SK-N-SH (cell line): ENCODE data around the gene MAPK12. TPM values are rescaled to one million over a fixed set of nuclear protein-coding genes. Genes with fewer than 3 reads are reported as not detected.

Source experiments
- CTCF ChIA-PET: fragments of 300-600, 350-600 bp; formaldehyde crosslinking; extraction: SDS; loops from one replicate; lab custom pipeline; 2021; lab: Yijun Ruan, JAX
- POLR2A ChIA-PET: fragments of 350-600 bp; sonication (Branson Sonifier 250); formaldehyde crosslinking; extraction: SDS; loops from one replicate; lab custom pipeline; 2020; ENCODE audit warnings: antibody characterized with exemption, inconsistent platforms; lab: Yijun Ruan, JAX
- DNase-seq: peaks from one replicate; pipeline ENCODE4 v3.0.0; 2012
- H2AFZ ChIP-seq: fragments of 200-600 bp; sonication (generic); 2 replicates; pipeline ENCODE4 v1.8.1; 2016; ENCODE audit warnings: antibody characterized with exemption, mild to moderate bottlenecking, low read depth
- H3F3A ChIP-seq: fragments of 200-600 bp; sonication (generic); replicated peaks from 2 replicates; pipeline ENCODE3; 2016; ENCODE audit warnings: antibody characterized with exemption, mild to moderate bottlenecking; ENCODE audit not compliant: insufficient read depth
- H3K27ac ChIP-seq, 2 experiments: fragments of 200-500 bp in 1 of 2; fragments of 200-600 bp in 1 of 2; sonication (Bioruptor generic) in 1 of 2; sonication (generic), shearing (Covaris generic) in 1 of 2; 2 replicates each; pipeline versions ENCODE4 v1.5.1 to v1.6.1; 2014 to 2016; ENCODE audit warnings: low read depth in 2 of 2, inconsistent platforms in 1 of 2, low read length in 1 of 2, mild to moderate bottlenecking in 1 of 2, mixed read lengths in 1 of 2
- H3K27me3 ChIP-seq: fragments of 200-600 bp; sonication (generic), shearing (Covaris generic); 2 replicates; pipeline ENCODE4 v1.6.1; 2016; ENCODE audit warnings: mixed run types; ENCODE audit not compliant: insufficient read depth
- H3K36me3 ChIP-seq, 2 experiments: fragments of 200-500 bp in 1 of 2; fragments of 200-600 bp in 1 of 2; sonication (Bioruptor generic) in 1 of 2; sonication (generic) in 1 of 2; replicated peaks in 1 of 2; 2 replicates each; pipeline versions ENCODE3 to v1.5.1; 2014 to 2016; ENCODE audit warnings: low read length in 1 of 2, mild to moderate bottlenecking in 1 of 2; ENCODE audit not compliant: insufficient read depth in 2 of 2, control insufficient read depth in 1 of 2
- H3K4me1 ChIP-seq, 2 experiments: fragments of 200-500 bp in 1 of 2; fragments of 200-600 bp in 1 of 2; sonication (Bioruptor generic) in 1 of 2; sonication (generic), shearing (Covaris generic) in 1 of 2; 2 replicates each; pipeline versions ENCODE4 v1.5.1 to v1.6.1; 2014 to 2016; ENCODE audit warnings: low read depth in 1 of 2, low read length in 1 of 2, mixed run types in 1 of 2; ENCODE audit not compliant: insufficient read depth in 2 of 2, control insufficient read depth in 1 of 2
- H3K4me2 ChIP-seq: fragments of 200-600 bp; sonication (generic), shearing (Covaris generic); 2 replicates; pipeline ENCODE4 v1.6.1; 2017; ENCODE audit warnings: mixed run types
- H3K4me3 ChIP-seq, 2 experiments: fragments of 200-500 bp in 1 of 2; fragments of 200-600 bp in 1 of 2; sonication (Bioruptor generic) in 1 of 2; sonication (generic), shearing (Covaris generic) in 1 of 2; 2 replicates each; pipeline versions ENCODE4 v1.5.1 to v1.8.1; 2014 to 2016; ENCODE audit warnings: low read depth in 2 of 2, inconsistent platforms in 1 of 2, low read length in 1 of 2, mild to moderate bottlenecking in 1 of 2, mixed read lengths in 1 of 2, moderate library complexity in 1 of 2
- H3K79me2 ChIP-seq: fragments of 200-600 bp; sonication (generic); 2 replicates; pipeline ENCODE4 v1.8.1; 2017; ENCODE audit warnings: mild to moderate bottlenecking; ENCODE audit not compliant: insufficient read depth
- H3K9ac ChIP-seq: fragments of 200-600 bp; sonication (generic); 2 replicates; pipeline ENCODE4 v1.6.1; 2017; ENCODE audit warnings: mixed run types
- H3K9me2 ChIP-seq: fragments of 200-600 bp; sonication (generic); 2 replicates; pipeline ENCODE4 v1.6.1; 2017; ENCODE audit warnings: mixed run types
- H3K9me3 ChIP-seq: fragments of 200-600 bp; sonication (generic); 2 replicates; pipeline ENCODE4 v1.6.1; 2017; ENCODE audit warnings: mixed run types, mild to moderate bottlenecking, moderate library complexity
- H4K20me1 ChIP-seq: fragments of 200-600 bp; sonication (generic); 2 replicates; pipeline ENCODE4 v1.6.1; 2017; ENCODE audit warnings: mild to moderate bottlenecking, mixed run types; ENCODE audit not compliant: insufficient read depth
- CHD2 ChIP-seq: fragments of 150-350 bp; IDR thresholded peaks from 2 replicates; pipeline ENCODE4 v1.6.1; 2018; ENCODE audit warnings: low read length; ENCODE audit not compliant: partially characterized antibody
- ELF1 ChIP-seq: IDR thresholded peaks from 2 replicates; pipeline ENCODE4 v1.4.0; 2012
- EP300 ChIP-seq, 2 experiments: IDR thresholded peaks; 2 replicates each; pipeline versions ENCODE4 v1.4.0 to v1.6.1; 2012; ENCODE audit warnings: borderline replicate concordance in 1 of 2, low read depth in 1 of 2, low read length in 1 of 2
- FOSL2 ChIP-seq: IDR thresholded peaks from 2 replicates; pipeline ENCODE4 v1.4.0; 2012; ENCODE audit warnings: low read depth, mild to moderate bottlenecking, moderate library complexity, borderline replicate concordance
- FOXJ3 ChIP-seq: sonication (generic); formaldehyde crosslinking; IDR thresholded peaks from 2 replicates; pipeline ENCODE4 v1.5.1; 2020; ENCODE audit warnings: mild to moderate bottlenecking, missing genetic modification reagents
- IRF3 ChIP-seq: fragments of 150-350 bp; IDR thresholded peaks from 2 replicates; pipeline ENCODE4 v1.6.1; 2016; ENCODE audit warnings: mild to moderate bottlenecking, low read depth, low read length
- MXI1 ChIP-seq: IDR thresholded peaks from 2 replicates; pipeline ENCODE4 v1.6.1; 2012; ENCODE audit warnings: mild to moderate bottlenecking, low read depth, low read length, improper control_type of control experiment
- NFIC ChIP-seq: IDR thresholded peaks from 2 replicates; pipeline ENCODE4 v1.4.0; 2012; ENCODE audit warnings: borderline replicate concordance
- PBX3 ChIP-seq: IDR thresholded peaks from 2 replicates; pipeline ENCODE4; 2012
- RAD21 ChIP-seq: IDR thresholded peaks from 2 replicates; pipeline ENCODE4 v1.6.1; 2012; ENCODE audit warnings: mild to moderate bottlenecking, low read length
- RCOR1 ChIP-seq: fragments of 150-350 bp; IDR thresholded peaks from 2 replicates; pipeline ENCODE4 v1.6.1; 2017; ENCODE audit warnings: antibody characterized with exemption, low read length
- RFX5 ChIP-seq: IDR thresholded peaks from 2 replicates; pipeline ENCODE4 v1.6.1; 2012; ENCODE audit warnings: mild to moderate bottlenecking, improper control_type of control experiment, low read length
- SMC3 ChIP-seq: IDR thresholded peaks from 2 replicates; pipeline ENCODE4 v1.6.1; 2012; ENCODE audit warnings: low read depth, low read length, improper control_type of control experiment
- TEAD4 ChIP-seq: IDR thresholded peaks from 2 replicates; pipeline ENCODE4 v1.4.0; 2012; ENCODE audit warnings: mild to moderate bottlenecking, borderline replicate concordance; ENCODE audit not compliant: insufficient read depth
- YY1 ChIP-seq: IDR thresholded peaks from 2 replicates; pipeline ENCODE4 v1.4.0; 2012; ENCODE audit warnings: low read depth, mild to moderate bottlenecking
- WGBS: methylation state at CpG from one replicate; pipeline ENCODE4 v1.1.6; 2017; ENCODE audit warnings: low lambda C conversion rate; 5-methylcytosine and 5-hydroxymethylcytosine counted together
- polyA plus RNA-seq, 3 experiments: library from polyadenylated mRNA; depleted of rRNA; stranded (reverse); fragments of >200 nt; gene quantifications; 2 replicates each; pipeline ENCODE4 v1.2.3, GENCODE V29; 2012
- TF ChIP-seq, protein P1 (sequence below): IDR thresholded peaks from 2 replicates; pipeline ENCODE4 v1.4.0; 2012; ENCODE audit warnings: low read depth, borderline replicate concordance
- TF ChIP-seq, protein P2 (sequence below): IDR thresholded peaks from 2 replicates; pipeline ENCODE4 v1.4.0; 2012; ENCODE audit warnings: low read depth, borderline replicate concordance
- TF ChIP-seq, protein P3 (sequence below): IDR thresholded peaks from 2 replicates; pipeline ENCODE4 v1.4.0; 2012; ENCODE audit warnings: low read depth

Gene MAPK12
- polyA plus RNA-seq (2012; rRNA removed): 118 TPM in 2 replicates
- 43.8 and 58.3 TPM in 2 replicates for polyA plus RNA-seq (2012; cell fraction: cytosol; rRNA removed)
- polyA plus RNA-seq (2012; cell fraction: nucleus; rRNA removed): 480 and 590 TPM in 2 replicates

- DNase-seq: peak; percentile 88
- H3K4me2 ChIP-seq: peak within 1 kb of the TSS; percentile 91
- 67% methylated on average over 3 of the region's 61 CpGs for WGBS
- peaks cover 3% of the 10 kb centered on the region for H3F3A ChIP-seq
- POLR2A ChIA-PET: interaction anchor here (1.0 to 1.7 kb wide), 2 partner anchors 11 to 14 kb away, joined by 3 to 10 read pairs; partner anchors contain the start of gene HDAC10
- no peaks in the 10 kb centered on the region for H3K9me3 ChIP-seq
- TF ChIP-seq, protein P1, sequence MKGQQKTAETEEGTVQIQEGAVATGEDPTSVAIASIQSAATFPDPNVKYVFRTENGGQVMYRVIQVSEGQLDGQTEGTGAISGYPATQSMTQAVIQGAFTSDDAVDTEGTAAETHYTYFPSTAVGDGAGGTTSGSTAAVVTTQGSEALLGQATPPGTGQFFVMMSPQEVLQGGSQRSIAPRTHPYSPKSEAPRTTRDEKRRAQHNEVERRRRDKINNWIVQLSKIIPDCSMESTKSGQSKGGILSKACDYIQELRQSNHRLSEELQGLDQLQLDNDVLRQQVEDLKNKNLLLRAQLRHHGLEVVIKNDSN: peak; percentile 79
- TF ChIP-seq FOXJ3 (CRISPR knock-in tag) (no peak), PBX3 (0 out of 2 replicates have a peak, but pooled peaks have one; percentile 2), RCOR1 (no peak), YY1 (no peak), MXI1 (0 out of 2 replicates have a peak, but pooled peaks have one; percentile 33)
- TF ChIP-seq, protein P2, sequence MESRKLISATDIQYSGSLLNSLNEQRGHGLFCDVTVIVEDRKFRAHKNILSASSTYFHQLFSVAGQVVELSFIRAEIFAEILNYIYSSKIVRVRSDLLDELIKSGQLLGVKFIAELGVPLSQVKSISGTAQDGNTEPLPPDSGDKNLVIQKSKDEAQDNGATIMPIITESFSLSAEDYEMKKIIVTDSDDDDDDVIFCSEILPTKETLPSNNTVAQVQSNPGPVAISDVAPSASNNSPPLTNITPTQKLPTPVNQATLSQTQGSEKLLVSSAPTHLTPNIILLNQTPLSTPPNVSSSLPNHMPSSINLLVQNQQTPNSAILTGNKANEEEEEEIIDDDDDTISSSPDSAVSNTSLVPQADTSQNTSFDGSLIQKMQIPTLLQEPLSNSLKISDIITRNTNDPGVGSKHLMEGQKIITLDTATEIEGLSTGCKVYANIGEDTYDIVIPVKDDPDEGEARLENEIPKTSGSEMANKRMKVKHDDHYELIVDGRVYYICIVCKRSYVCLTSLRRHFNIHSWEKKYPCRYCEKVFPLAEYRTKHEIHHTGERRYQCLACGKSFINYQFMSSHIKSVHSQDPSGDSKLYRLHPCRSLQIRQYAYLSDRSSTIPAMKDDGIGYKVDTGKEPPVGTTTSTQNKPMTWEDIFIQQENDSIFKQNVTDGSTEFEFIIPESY: no peak
- TF ChIP-seq, protein P3, sequence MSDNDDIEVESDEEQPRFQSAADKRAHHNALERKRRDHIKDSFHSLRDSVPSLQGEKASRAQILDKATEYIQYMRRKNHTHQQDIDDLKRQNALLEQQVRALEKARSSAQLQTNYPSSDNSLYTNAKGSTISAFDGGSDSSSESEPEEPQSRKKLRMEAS: 0 out of 2 replicates have a peak, but pooled peaks have one; percentile 8
- TF ChIP-seq, all 33 proteins: peak for 4
- Histone ChIP-seq H3K27ac (peak within 1 kb of the TSS; percentile 26 to 81), H2AFZ (no peak within 1 kb of the TSS), H3K4me3 (peak within 1 kb of the TSS; percentile 67 to 72), H3K36me3 (peaks cover 0 to 16% of the 10 kb centered on the region in 2 experiments), H4K20me1 (no peaks in the 10 kb centered on the region), H3K4me1 (peaks cover 14 to 25% of the 10 kb centered on the region in 2 experiments; a peak in 2 of 4 replicates), H3K79me2 (peaks cover 27% of the 10 kb centered on the region), H3K9ac (peak within 1 kb of the TSS; percentile 73), H3K9me2 (no peaks in the 10 kb centered on the region), H3K27me3 (no peaks in the 10 kb centered on the region)
- CTCF ChIA-PET: interaction anchor here (0.7 to 4.9 kb wide), 6 partner anchors 10 to 264 kb away, joined by 3 to 34 read pairs (median 26); partner anchors contain the start of genes DENND6B and HDAC10
Measured at GRCh38 chr22:50261615-50262459, at the start of gene MAPK12. Gene MAPK12 (minus strand): TSS chr22:50261683. CDS start chr22:50261509, 174 bp downstream.

GRCh38 chr22:50310949-50311444 is 49.5 kb upstream of the MAPK12 start:
- Histone ChIP-seq H3K79me2 (peaks cover 10% of the 10 kb centered on the region), H3K9ac (no peak overlapping the region), H3K4me1 (peaks cover 4 to 13% of the 10 kb centered on the region in 2 experiments; a peak in 2 of 4 replicates), H3K4me2 (no peak overlapping the region), H3K4me3 (no peak overlapping the region), H3K36me3 (no peaks in the 10 kb centered on the region), H3K27ac (no peak overlapping the region), H3K9me3 (no peaks in the 10 kb centered on the region), H4K20me1 (no peaks in the 10 kb centered on the region), H2AFZ (no peak overlapping the region), H3F3A (peaks cover 15% of the 10 kb centered on the region), H3K9me2 (no peaks in the 10 kb centered on the region), H3K27me3 (no peaks in the 10 kb centered on the region)
- CTCF ChIA-PET: interaction anchor here (2.2 kb wide), 1 partner anchor 35 kb away, joined by 7 read pairs; no protein-coding TSS in a partner anchor
- 91% methylated on average over 9 of the region's 16 CpGs for WGBS
- DNase-seq: no peak
- POLR2A ChIA-PET: no interaction called here
- TF ChIP-seq YY1: no peak
- TF ChIP-seq FOSL2: no peak
- TF ChIP-seq CHD2: no peak
- TF ChIP-seq SMC3: no peak
- no peak for TF ChIP-seq EP300 (IDR thresholded peaks at IDR 0.05; ENCODE audit: borderline replicate concordance in 1 of 2, low read depth in 1 of 2, low read length in 1 of 2)
- TF ChIP-seq, protein P3: no peak
- TF ChIP-seq RFX5: no peak
- no peak for TF ChIP-seq NFIC
- TF ChIP-seq RCOR1: no peak
- TF ChIP-seq TEAD4: no peak
- no peak for TF ChIP-seq IRF3
- no peak for TF ChIP-seq ELF1
- TF ChIP-seq RAD21: no peak
